HG03135 (cell line): ENCODE results near the gene POR.
"Not testable (repeated sequence)": the region's sequence is repeated elsewhere in the genome, so short reads cannot be mapped to it uniquely, and the experiment has no call there.

Experiments used
- ATAC-seq: cut with Tn5 transposase; IDR thresholded peaks from one replicate; pipeline ENCODE4 v1.9.1; 2021; ENCODE audit warnings: mild to moderate bottlenecking, moderate library complexity; ENCODE audit not compliant: unreplicated experiment

POR gene

DNA sequence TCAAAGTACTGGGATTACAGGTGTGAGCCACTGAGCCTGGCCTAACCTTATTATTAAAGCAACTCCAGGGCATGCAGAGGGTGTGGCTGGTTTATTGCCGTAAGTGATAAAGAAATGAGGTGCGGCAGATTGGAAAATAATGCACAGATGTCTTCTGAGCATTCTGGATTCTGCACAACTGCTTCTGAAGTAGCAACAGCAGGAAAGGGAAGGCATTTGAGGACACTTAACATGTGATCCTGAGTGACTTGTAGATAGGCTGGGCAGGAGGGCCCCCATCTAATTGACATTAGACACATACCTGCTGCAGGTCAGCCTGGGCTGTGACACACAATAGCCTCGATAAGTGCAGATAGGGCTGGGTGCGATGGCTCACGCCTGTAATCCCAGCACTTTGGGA lies 30.5 kb upstream of the POR start:
- no peak for ATAC-seq

DNA sequence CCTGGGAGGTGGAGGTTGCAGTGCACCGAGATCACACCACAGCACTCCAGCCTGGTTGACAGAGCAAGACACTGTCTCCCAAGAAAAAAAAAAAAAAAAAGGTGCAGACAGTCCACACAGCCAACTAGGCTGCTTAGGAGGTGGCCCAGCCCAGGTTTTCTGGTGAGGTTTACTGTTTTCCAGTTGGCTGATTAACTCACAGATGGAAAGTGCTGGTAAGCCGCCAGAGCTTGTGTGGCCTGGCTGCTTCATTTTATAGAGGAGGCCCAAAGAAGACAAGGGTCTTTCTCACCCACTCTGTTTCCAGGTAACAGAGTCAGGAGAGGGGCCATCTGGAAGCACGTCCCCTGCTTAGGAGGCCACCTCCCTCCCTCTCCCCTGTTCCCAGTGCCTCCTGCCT lies 29.9 kb upstream of the POR start:
- ATAC-seq = no peak

DNA sequence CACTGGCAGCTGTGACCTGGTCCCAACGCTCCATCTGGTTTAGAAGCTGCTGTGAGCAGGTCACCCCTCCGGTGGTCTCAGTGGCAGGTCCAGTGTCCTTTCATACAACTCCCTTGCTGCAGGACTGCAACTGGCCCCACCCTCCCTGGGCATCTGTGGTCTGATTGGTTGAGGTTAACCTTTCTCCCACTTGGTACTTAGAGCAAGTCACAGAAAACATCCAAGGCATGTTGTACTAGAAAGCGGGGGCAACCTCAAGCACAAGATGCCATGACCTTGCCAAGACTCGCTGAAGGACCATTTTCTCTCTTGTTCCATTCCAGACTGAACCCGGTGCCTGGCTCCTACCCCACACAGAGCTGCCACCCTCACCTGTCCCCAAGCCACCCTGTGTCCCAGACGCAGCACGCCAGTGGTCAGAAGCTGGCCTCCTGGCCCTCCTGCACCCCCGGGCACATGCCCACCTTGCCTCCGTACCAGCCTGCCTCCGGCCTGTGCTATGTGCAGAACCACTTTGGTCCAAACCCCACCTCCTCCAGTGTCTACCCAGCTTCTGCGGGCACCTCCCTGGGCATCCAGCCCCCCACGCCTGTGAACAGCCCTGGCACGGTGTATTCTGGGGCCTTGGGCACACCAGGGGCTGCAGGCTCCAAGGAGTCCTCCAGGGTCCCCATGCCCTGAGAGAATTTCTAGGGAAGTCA lies 27.1 kb upstream of the POR start:
- no peak for ATAC-seq

DNA sequence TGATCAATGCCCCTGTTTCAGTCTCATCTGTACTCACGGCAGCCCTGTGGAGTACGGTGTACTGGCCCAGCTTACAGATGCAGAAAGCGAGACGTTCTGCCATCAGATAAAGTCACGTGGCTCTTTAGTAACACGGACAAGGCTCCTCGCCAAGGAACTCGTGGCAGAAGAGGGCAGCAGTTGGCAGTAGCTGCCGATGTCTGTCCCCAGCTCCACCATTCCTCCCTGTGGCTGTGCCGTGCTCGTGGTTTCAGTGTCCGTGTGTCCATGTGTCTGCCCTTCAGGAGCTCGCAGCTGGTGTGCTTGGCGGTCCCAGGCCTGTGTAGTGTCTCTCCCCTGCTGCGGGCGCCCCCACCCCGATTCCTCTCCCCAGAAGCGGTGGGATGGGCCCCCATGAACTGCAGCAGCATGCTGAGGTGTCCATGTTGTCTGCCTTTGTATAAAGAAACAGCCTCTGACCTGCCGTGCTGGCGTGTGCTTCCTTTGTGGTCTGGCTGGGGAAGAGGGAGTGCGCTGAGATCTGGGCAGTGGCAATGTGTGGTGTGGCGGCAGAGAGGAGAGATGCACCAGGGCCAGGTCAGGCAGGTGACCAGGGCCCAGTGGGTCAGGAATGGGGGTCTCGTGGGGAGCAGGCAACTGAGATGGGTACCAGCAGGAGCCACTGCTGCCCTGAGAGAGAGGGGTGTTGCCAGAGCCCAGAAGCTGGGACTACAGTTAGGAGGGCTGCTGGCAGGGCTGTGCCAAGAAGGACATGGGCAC lies 26.3 kb upstream of the POR start:
- no peak for ATAC-seq

DNA sequence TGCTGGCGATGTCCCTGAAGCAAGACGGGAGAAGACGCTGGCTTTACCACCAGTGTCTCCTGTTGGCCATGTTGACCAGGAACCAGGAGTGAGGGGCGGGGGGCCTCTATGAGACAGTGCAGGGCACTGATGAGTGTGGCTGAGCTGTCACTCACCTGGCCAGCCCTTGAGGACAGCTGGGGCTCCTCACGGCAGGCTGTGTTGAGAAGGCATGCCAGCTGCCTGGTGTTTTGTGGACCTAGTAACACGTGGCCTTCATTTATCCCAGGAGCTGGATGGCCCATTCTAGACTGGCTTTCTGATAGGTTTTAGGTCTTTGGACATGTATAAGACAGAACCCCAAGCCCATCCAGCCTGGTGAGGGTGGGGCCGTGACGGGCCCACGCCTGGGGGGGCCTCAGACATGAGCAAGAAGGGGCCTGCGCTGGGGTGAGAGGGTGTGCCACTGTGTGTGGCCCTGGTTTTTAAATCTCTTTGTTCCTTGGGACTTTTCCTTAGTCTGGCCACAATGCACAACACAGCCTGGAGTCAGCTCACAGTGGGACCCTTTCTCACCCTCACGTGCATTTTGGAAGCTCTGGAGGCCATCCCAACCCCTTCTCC lies 25.6 kb upstream of the POR start:
- ATAC-seq = no peak

DNA sequence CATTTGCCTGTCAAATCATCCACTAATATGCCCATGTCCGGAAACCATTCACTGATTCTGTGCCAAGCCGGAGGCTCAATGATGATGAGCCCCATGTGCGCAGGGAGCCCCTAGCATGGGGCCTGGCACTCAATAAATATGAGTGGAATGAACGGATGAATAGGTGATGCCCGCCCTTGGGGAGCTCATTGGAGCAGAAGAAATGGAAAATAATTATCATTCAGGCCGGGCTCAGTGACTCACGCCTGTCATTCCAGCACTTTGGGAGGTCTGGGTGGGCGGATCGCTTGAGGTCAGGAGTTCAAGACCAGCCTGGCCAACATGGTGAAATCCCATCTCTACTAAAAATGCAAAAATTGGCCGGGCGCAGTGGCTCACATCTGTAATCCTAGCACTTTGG lies 25.1 kb upstream of the POR start:
- ATAC-seq = no peak

DNA sequence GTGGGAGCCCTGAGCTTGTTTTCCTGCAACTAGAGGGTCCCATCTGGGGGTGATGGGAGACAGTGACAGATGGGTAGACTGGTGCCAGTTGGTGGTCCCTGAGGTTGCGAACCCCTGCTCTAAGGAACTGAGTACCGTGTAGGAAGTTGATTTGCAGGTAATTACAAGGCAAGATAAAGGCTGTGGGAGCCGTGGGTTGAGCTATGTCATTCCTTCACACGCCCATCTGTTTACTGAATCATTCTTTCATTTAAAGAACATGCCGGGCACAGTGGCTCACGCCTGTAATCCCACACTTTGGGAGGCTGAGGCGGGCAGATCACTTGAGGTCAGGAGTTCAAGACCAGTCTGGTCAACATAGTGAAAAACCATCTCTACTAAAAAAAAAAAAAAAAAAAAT lies 23.7 kb upstream of the POR start:
- ATAC-seq = not testable (repeated sequence)

DNA sequence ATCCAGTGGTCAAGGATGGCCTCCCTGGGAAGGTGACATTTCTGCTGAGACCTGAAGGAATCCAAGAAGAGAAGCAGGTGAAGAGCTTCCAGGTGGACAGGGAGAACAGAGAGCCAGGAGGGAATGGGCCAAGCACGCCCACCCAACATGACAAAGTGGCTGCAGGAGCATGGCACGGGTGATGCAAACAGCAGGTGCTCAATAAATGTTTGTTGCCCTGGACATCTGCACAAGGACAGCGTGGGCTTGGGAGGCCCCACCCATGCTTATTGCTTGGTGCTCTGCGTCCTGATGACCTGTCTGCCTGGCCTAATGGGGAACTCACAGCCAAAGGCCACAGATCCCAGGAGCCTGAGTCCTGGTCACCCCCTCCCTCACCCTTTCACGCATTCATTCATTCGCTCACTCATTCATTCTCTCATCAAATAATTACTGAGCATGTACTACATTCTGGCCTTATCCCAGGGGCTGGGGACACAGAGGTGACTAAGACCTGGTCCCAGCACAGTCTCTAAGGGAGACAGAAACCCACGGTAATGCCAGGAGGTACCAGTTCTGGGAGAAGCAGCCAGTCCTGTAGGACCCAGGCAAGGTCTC lies 23.0 kb upstream of the POR start:
- ATAC-seq = no peak

DNA sequence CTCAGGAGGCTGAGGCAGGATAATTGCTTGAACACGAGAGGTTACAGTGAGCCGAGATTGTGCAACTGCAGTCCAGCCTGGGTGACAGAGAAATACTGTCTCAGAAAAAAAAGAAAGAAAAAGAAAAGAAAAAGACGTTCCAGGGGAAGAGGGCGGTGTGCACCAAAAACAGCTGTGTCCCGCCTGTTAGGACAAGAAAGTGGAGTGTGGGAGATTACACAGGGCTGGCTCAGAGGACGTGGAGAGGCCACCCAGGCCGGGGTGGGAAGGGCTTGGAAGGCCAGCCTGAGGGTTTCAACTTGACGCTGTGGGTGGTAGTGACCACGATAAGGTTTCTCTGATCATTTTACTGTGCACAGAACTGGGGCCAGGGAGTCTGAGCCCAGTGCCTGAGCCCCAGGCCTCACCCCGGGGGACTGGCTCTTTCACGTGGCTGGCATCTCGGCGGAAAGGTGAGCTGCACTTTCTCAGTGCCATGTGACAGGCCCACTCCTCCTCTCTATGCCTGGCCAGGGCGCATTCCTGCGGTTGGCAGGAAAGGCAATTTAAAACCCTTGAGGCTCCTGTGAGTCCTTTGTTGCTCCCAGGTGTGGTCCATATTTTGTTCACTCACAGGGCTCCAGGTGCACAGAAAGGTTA lies 22.2 kb upstream of the POR start:
- no peak for ATAC-seq

DNA sequence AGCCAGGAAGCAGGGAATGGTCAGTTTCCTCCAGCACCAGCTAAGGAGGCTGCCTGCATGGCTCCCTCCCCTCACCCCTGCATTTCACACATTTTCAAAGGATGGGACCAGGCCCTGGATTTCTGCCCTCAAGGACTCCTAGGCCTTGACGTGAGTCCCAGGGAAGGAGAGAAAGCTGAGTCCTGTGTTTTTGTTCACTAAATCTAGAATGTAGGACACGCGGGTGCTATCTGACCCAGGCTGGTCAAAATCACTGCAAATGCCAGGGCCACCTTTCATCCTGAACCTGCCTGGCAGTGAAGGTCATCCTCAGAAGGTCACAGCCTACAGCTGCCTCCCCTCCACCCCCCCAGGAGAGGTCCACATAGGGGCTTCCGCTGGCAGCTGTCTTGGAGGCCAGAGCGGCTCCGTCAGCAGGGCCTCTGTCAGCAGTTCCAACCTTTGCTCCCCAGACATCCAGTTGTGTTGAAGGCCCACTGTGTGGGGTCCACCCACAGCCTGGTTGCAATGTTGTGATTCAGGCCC lies 18.1 kb upstream of the POR start:
- no peak for ATAC-seq

DNA sequence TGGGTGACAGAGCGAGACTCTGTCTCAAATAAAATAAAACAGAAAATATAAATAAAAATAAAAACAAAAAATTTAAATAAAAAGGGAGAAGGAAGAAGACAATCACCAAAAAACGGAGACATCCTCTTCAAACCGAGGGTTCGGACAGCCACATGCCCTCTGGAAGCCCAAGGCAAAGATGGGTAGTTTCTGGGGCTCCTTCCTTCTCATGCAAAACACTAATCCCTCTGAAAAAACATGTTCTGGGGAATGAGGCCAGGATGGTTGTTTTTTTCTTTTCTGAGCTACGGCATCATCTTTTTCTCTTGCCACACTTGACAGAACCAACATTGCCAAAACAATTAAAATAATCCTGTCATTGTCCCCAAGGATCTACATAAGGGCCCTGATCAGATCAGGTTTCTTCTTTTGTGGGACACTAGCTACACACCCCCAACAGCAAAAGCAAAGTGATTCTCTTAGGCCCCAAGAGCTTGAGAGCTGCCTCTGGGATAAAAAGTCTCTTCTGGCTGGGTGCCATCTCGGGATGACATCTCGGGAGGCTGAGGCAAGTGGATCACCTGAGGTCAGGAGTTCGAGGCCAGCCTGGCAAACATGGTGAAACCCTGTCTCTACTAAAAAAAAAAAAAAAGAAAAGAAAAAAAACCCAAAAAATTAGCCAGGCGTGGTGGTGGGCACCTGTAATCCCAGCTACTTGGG lies 14.2 kb upstream of the POR start:
- no peak for ATAC-seq

DNA sequence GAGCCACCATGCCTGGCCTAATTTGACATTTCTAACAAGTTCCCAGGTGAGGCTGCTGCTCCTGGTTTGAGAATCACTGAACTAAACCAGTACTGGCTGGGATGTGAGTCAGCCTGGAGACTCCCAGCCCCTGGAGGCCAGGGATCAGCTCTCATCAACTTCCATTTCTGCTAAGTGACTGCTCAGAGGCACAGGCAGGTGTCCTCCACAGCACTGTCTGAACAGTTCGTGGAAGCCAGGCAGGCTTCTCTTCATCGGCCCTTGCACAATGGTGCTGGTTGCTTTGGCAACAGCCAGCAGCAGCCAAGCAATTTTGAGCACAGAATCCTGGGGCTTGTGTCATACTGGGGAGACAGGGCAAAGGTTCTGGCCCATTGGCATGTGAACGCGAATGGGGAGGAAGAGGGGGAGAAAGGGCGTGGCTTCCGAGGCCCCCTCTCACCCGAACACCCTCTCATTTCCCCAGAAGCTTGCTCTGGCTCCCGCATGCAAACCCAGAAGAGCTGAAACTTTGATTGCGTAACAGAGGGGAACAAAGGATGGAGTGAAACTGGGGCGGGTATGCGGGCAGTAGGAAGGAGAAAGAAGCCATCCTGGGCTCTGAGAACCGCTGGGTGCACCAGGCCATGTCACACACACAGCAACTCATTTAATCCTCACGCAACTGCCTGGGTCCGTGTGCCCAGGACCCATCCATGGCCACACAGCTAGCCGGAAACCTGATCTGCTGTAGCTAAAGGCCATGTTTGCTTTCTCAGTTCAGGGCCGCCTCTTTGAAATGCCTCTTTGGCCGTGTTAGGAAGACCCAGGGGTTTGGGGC lies 9.0 kb upstream of the POR start:
- ATAC-seq = no peak

DNA sequence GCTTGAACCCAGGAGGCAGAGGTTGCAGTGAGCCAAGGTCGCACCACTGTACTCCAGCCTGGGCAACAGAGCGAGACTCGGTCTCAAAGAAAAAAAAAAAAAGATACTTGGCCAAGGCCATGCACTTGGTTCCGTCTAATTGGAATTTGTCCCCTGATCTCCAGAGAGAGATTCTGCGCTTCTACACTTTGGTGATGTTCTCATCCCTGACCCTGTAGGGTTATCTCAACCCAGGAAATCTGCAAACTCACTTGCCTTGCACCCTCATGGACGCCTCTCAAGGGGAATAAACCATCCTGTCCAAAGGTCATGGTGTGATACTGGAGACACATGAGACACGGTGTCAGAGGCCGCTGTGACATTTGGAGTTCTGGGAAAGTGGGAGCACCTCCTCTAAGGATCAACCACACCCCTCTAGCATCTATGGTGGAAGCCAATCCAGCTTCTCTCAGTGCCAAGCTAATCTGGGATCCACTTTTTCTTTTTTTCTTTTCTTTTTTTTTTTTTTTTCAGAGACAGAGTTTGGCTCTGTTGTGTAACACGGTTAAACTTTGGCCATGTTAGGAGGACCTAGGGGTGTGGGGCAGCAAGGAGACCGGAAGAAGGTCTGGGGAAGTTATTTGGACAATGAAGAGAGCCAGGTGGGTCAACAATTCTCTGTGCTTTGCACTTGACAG lies 7.8 kb upstream of the POR start:
- ATAC-seq = no peak

DNA sequence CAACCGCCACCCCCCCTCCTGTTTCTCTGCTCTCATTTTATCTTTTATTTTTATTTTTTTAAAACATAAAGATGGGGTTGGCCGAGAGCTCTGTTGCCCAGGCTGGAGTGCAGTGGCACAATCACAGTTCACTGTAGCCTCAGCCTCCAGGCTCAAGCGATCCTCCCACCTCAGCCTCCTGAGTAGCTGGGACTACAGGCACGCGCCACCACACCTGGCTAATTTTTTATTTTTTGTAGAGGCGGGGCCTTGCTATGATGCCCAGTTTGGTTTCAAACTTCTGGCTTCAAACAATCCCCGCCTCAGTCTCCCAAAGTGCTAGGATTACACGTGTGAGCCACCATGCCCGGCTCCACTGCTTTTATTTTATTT lies 7.3 kb upstream of the POR start:
- not testable (repeated sequence) for ATAC-seq

DNA sequence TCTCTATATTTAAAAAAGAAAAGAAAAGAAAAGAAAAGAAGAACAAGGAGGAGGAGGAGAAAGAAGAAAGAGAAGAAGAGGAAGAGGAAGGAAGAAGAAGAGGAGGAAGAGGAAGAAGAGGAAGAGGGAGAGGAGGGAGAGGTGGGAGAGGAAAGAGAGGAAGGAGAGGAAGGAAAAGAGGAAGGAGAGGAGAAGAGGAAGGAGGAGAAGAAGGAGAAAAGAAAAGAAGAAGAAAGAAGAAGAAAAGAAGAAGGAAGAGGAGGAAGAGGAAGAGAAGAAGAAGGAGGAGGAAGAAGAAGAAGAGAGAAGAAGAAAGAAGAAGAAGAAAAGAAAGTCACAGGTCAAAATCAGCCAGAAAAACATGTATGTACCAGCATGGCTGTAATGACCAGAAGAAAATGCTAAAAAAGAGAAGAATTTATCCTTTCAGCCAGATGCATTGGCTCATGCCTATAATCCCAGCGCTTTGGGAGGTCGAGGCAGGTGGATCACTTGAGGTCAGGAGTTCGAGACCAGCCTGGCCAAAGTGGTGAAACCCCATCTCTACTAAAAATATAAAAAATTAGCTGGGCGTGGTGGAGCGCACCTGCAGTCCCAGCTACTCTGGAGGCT lies 5.3 kb upstream of the POR start:
- no peak for ATAC-seq

DNA sequence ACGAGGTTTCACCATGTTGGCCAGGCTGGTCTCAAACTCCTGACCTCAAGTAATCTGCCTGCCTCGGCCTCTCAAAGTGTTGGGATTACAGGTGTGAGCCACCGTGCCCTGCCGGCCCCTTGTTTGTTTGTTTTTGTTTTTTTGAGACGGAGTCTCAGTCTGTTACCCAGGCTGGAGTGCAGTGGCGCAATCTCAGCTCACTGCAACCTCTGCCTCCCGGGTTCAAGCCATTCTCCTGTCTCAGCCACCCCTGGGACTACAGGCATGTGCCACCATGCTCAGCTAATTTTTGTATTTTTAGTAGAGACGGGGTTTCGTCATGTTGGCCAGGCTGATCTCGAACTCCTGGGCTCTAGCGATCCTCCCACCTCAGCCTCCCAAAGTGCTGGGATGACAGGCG lies 3.8 kb upstream of the POR start:
- ATAC-seq = not testable (repeated sequence)

DNA sequence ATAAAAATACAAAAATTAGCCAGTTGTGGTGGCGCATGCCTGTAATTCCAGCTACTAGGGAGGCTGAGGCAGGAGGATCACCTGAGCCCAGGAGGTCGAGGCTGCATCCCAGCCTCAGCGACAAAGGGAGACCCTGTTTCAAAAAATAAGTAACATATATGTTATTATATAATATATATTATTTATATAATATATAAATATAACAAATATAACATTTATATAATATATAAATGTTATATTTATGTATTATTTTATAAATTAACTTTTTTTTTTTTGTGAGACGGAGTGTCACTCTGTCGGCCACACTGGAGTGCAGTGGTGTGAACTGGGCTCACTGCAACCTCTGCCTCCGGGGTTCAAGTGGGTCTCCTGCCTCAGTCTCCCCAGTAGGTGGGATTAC lies 1.5 kb upstream of the POR start:
- ATAC-seq = no peak

DNA sequence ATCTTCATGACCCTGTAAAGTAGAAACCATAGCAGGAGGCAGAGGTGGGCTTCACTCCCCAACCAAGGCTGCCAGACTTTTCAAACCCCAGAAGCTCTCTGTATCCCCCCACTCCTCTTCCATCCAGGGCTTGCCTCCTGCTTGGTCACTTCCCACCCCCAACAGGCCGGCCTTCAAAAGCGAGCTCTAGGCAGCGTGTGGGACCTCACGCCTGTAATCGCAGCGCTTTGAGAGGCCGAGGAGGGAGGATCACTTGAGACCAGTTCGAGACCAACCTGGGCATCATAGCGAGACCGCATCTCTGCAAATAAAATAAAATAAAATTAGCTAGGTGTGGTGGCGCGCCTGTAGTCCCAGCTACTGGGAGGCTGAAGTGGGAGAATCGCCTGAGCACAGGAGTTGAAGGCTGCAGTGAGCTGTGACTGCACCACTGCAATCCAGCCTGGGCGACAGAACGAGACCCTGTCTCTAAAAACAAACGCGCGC lies 743 bp upstream of the POR start:
- no peak for ATAC-seq
